DND-41 (cell line): Measurements from ENCODE around the gene IGFBP6.

ENCODE experiments used
- ATAC-seq: fragments of 200-7000 bp; cut with Tn5 transposase; 3 replicates; pipeline ENCODE4 v1.9.1; 2021; ENCODE audit warnings: low read depth; ENCODE audit not compliant: insufficient read depth
- DNase-seq: peaks from one replicate; pipeline ENCODE4 v3.0.0-alpha.2; 2020
- H2AFZ ChIP-seq: 2 replicates; pipeline ENCODE4 v1.6.0; 2012; ENCODE audit warnings: low read depth, low read length
- H3K27ac ChIP-seq: 2 replicates; pipeline ENCODE4 v1.5.1; 2012; ENCODE audit warnings: low read length, inconsistent platforms
- H3K27me3 ChIP-seq: fragments of 200-600 bp; sonication (generic); 2 replicates; pipeline ENCODE4 v1.6.0; 2012; ENCODE audit warnings: low read length, mild to moderate bottlenecking, inconsistent platforms; ENCODE audit not compliant: insufficient read depth, poor library complexity
- H3K36me3 ChIP-seq: 2 replicates; pipeline ENCODE4 v1.5.1; 2012; ENCODE audit warnings: low read length, inconsistent platforms; ENCODE audit not compliant: insufficient read depth
- H3K4me1 ChIP-seq: 2 replicates; pipeline ENCODE4 v1.5.1; 2012; ENCODE audit warnings: mild to moderate bottlenecking, low read length; ENCODE audit not compliant: insufficient read depth
- H3K4me2 ChIP-seq: 2 replicates; pipeline ENCODE4 v1.6.0; 2012; ENCODE audit warnings: mild to moderate bottlenecking, moderate library complexity, low read length, inconsistent platforms; ENCODE audit not compliant: insufficient read depth
- H3K4me3 ChIP-seq, 2 experiments: fragments of 200-600 bp in 1 of 2; shearing (Covaris generic) in 1 of 2; 2 replicates each; pipeline ENCODE4 v1.5.1; 2012 to 2016; ENCODE audit warnings: inconsistent platforms in 2 of 2, low read length in 2 of 2, mild to moderate bottlenecking in 2 of 2, low read depth in 1 of 2, moderate library complexity in 1 of 2
- H3K79me2 ChIP-seq: 2 replicates; pipeline ENCODE4 v1.6.0; 2012; ENCODE audit warnings: low read length, inconsistent platforms; ENCODE audit not compliant: insufficient read depth
- H3K9ac ChIP-seq: 2 replicates; pipeline ENCODE4 v1.6.0; 2012; ENCODE audit warnings: low read depth, mild to moderate bottlenecking, inconsistent platforms, low read length, moderate library complexity
- H3K9me3 ChIP-seq: 2 replicates; pipeline ENCODE4 v1.5.1; 2012; ENCODE audit warnings: low read length, moderate library complexity, mild to moderate bottlenecking, inconsistent platforms; ENCODE audit not compliant: insufficient read depth, severe bottlenecking
- H4K20me1 ChIP-seq: 2 replicates; pipeline ENCODE4 v1.6.0; 2012; ENCODE audit warnings: low read length; ENCODE audit not compliant: insufficient read depth
- CTCF ChIP-seq: IDR thresholded peaks from 2 replicates; pipeline ENCODE4 v1.5.1; 2012; ENCODE audit warnings: borderline replicate concordance, low read length, moderate library complexity, mild to moderate bottlenecking; ENCODE audit not compliant: poor library complexity, severe bottlenecking; ENCODE audit errors: extremely low read depth
- EZH2 ChIP-seq: IDR thresholded peaks from 3 replicates; pipeline ENCODE4 v1.6.1; 2012; ENCODE audit warnings: borderline replicate concordance, low read depth, mild to moderate bottlenecking, moderate library complexity, low read length, inconsistent platforms; ENCODE audit not compliant: severe bottlenecking

IGFBP6 gene

DNA sequence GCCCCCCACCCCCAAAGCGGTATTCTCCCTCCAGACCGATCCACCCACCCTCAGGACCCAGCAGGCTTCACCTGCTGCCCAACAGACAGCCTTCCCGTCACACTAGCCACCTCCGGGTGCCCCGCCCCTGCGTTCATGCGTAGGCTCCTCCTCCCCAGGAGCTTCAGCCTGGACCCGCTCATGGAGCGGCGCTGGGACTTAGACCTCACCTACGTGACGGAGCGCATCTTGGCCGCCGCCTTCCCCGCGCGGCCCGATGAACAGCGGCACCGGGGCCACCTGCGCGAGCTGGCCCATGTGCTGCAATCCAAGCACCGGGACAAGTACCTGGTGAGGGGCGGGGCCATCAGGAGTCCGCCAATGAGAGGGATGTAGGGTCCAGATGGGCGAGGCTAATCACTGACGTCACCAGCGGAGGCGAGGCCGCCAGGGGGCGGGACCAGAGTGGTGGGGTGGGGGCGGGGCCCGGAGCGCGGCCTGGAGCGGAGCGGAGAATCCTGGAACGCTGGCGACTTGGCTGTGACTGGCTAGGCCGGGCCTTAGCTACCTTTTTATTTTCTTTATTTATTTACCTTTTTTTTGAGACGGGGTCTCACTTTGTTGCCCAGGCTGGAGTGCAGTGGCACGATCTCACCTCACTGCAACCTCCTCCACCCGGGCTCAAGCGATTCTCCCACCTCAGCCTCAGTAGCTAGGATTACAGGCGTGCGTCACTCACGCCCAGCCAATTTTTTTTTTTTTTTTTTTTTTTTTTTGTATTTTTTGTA is 43.2 kb upstream of the IGFBP6 start:
- Histone ChIP-seq H3K4me3 (no peak overlapping the region), H3K79me2 (no peaks in the 10 kb centered on the region), H3K4me2 (no peak overlapping the region), H3K4me1 (no peaks in the 10 kb centered on the region), H3K27me3 (no peaks in the 10 kb centered on the region), H3K9me3 (no peaks in the 10 kb centered on the region), H4K20me1 (no peaks in the 10 kb centered on the region), H2AFZ (no peak overlapping the region), H3K9ac (no peak overlapping the region), H3K36me3 (no peaks in the 10 kb centered on the region), H3K27ac (no peak overlapping the region)
- 0 out of 3 replicates have a peak, but pooled peaks have one; percentile 26 for ATAC-seq
- no peak for TF ChIP-seq CTCF
- TF ChIP-seq EZH2, result no peak
- DNase-seq, result no peak

DNA sequence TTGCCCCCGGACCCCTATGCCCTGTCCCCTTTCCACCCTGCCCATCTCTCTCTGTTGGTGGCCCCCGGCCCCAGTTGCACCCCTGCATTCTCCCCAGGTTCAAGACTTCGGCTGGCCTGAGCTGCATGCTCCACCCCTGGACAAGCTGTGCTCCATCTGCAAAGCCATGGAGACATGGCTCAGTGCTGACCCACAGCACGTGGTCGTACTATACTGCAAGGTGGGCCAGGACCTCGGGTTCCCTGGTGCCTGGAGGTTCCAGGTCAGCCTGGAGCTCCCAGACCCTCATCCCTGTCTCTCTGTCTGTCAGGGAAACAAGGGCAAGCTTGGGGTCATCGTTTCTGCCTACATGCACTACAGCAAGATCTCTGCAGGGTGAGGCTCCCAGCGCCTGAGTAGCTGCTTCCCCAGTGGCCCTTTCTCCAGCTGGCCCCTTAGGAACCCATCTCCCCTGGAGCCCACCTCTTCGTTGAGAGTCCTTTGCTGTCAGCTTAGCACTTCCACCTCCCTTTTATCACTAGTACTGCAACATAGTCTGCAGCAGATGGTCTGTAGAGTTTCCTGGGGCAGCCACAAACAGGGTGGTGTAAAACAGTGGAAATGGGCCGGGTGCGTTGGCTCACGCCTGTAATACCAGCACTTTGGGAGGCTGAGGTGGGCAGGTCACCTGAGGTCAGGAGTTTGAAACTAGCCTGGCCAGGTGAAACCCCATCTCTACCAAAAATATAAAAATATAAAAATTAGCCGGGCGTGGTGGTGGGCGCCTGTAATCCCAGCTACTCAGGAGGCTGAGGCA is 41.8 kb upstream of the IGFBP6 start:
- no peaks in the 10 kb centered on the region for H3K4me1 ChIP-seq
- no peak for ATAC-seq
- no peaks in the 10 kb centered on the region for H3K27me3 ChIP-seq
- H3K36me3 ChIP-seq, result no peaks in the 10 kb centered on the region
- no peak overlapping the region for H3K4me2 ChIP-seq
- H3K9ac ChIP-seq, result no peak overlapping the region
- H3K9me3 ChIP-seq, result no peaks in the 10 kb centered on the region
- no peak overlapping the region for H3K4me3 ChIP-seq
- no peak overlapping the region for H2AFZ ChIP-seq
- no peak for DNase-seq
- H4K20me1 ChIP-seq, result no peaks in the 10 kb centered on the region
- H3K27ac ChIP-seq, result no peak overlapping the region
- H3K79me2 ChIP-seq, result no peaks in the 10 kb centered on the region
- TF ChIP-seq EZH2, result no peak
- TF ChIP-seq CTCF, result no peak

- Histone ChIP-seq H3K27me3 (no peaks in the 10 kb centered on the region), H4K20me1 (no peaks in the 10 kb centered on the region), H3K4me1 (no peaks in the 10 kb centered on the region), H3K36me3 (no peaks in the 10 kb centered on the region), H3K4me2 (no peak overlapping the region), H2AFZ (no peak overlapping the region), H3K9me3 (no peaks in the 10 kb centered on the region), H3K79me2 (no peaks in the 10 kb centered on the region), H3K27ac (no peak overlapping the region), H3K9ac (no peak overlapping the region), H3K4me3 (no peak overlapping the region)
- DNase-seq (no peak), ATAC-seq (no peak)
- TF ChIP-seq CTCF, result no peak
- no peak for TF ChIP-seq EZH2
Measured at GRCh38 chr12:53056296-53056695, 41.2 kb upstream of the IGFBP6 start.
